Erythroblast (primary cell): ENCODE measurements around the gene APH1B.

ENCODE experiments used
- DNase-seq, 2 experiments: peaks; one replicate each; lab custom pipeline; 2025; lab: John Stamatoyannopoulos, UW
- GATA1 ChIP-seq: IDR thresholded peaks from 2 replicates; pipeline ENCODE4 v1.6.1; 2011; ENCODE audit warnings: low read depth, mild to moderate bottlenecking, control low read depth, low read length, moderate library complexity
- POLR2A ChIP-seq: IDR thresholded peaks from 2 replicates; pipeline ENCODE4 v1.6.1; 2011; ENCODE audit warnings: mild to moderate bottlenecking, low read length

APH1B gene

GRCh38 chr15:63263519-63263918 is 13.9 kb upstream of the APH1B start:
- TF ChIP-seq GATA1 (no peak), POLR2A (no peak)
- DNase-seq, result no peak

GRCh38 chr15:63264688-63265293 is 12.6 kb upstream of the APH1B start:
- TF ChIP-seq GATA1 (no peak), POLR2A (no peak)
- DNase-seq, result no peak

- peak; percentile 25 to 71 for DNase-seq
- TF ChIP-seq GATA1, result no peak
- TF ChIP-seq POLR2A, result no peak
These were observed 3.0 kb upstream of the APH1B start for GRCh38 chr15:63274427-63274826.

GRCh38 chr15:63276342-63277037 is 915 bp upstream of the APH1B start:
- TF ChIP-seq POLR2A (no peak), GATA1 (no peak)
- DNase-seq, result peak; percentile 32 to 47

- no peak for TF ChIP-seq POLR2A
- no peak for TF ChIP-seq GATA1
- DNase-seq, result peak in 1 of 2 experiments; percentile 32
These were observed 570 bp downstream of the APH1B start for GRCh38 chr15:63277893-63278456.

GRCh38 chr15:63283126-63283525 is 5.7 kb downstream of the APH1B start:
- DNase-seq, result no peak
- TF ChIP-seq POLR2A, result no peak

GRCh38 chr15:63284335-63284734 is 6.9 kb downstream of the APH1B start:
- no peak for TF ChIP-seq GATA1
- no peak for DNase-seq

- DNase-seq, result no peak
- TF ChIP-seq GATA1 (no peak), POLR2A (no peak)
These were observed 9.7 kb downstream of the APH1B start for GRCh38 chr15:63287109-63287508.

GRCh38 chr15:63288342-63288741 is 10.9 kb downstream of the APH1B start:
- DNase-seq, result no peak
- TF ChIP-seq POLR2A, result no peak
- TF ChIP-seq GATA1, result no peak

GRCh38 chr15:63288778-63289378 is 11.5 kb downstream of the APH1B start:
- TF ChIP-seq GATA1 (no peak), POLR2A (no peak)
- peak; percentile 63 to 79 for DNase-seq

- TF ChIP-seq GATA1 (no peak), POLR2A (no peak)
- DNase-seq, result no peak
These were observed 14.1 kb downstream of the APH1B start for GRCh38 chr15:63291507-63291906.

GRCh38 chr15:63292241-63292640 is 14.8 kb downstream of the APH1B start:
- TF ChIP-seq GATA1 (no peak), POLR2A (no peak)
- peak; percentile 9 to 39 for DNase-seq

- DNase-seq, result peak in 1 of 2 experiments; percentile 6
- TF ChIP-seq GATA1 (no peak), POLR2A (no peak)
These were observed 15.4 kb downstream of the APH1B start for GRCh38 chr15:63292771-63293170.

- DNase-seq, result no peak
- no peak for TF ChIP-seq GATA1
- TF ChIP-seq POLR2A, result no peak
These were observed 17.0 kb downstream of the APH1B start for GRCh38 chr15:63294359-63294758.
